ENCODE data around the gene PLAAT2. TPM values are rescaled to one million over a fixed set of nuclear protein-coding genes. Genes with fewer than 3 reads are reported as not detected.
A peak's percentile ranks its signal among the peaks of the same experiment; 100 is the strongest.

The PLAAT2 gene
- total RNA-seq, 1 experiment from 2014 or later = 0.52 TPM

GRCh38 chr11:63612181-63612580 lies 49.0 kb upstream of the PLAAT2 start:
- no peak overlapping the region for H2AFZ ChIP-seq (ENCODE audit: low read length)
- Mint-ChIP-seq H3K4me1 (peaks cover 42 to 49% of the 10 kb centered on the region in 2 experiments), H3K4me3 (peak overlapping the region in 1 of 2 experiments; percentile 84; a peak in 2 of 5 replicates), H3K36me3 (ENCODE audit: insufficient read depth in 1 of 3, low read depth in 3 of 3) (peaks cover 1 to 12% (median 3%) of the 10 kb centered on the region in 3 experiments; a peak in 4 of 7 replicates), H3K9me3 (no peaks in the 10 kb centered on the region), H3K27ac (no peak overlapping the region), H3K27me3 (ENCODE audit: low read depth) (no peaks in the 10 kb centered on the region)
- H3K56ac ChIP-seq (ENCODE audit: insufficient read length, low read depth, low read length) = no peak overlapping the region
- no peaks in the 10 kb centered on the region for H3K9me3 ChIP-seq (ENCODE audit: control insufficient read depth, low read depth, low read length)
- H2BK5ac ChIP-seq (ENCODE audit: insufficient read length, low read length) = no peak overlapping the region
- H3K79me2 ChIP-seq (ENCODE audit: insufficient read depth, low read length) = peaks cover 19% of the 10 kb centered on the region; the same call in 1 of the 2 replicates
- no peak overlapping the region for H3K4ac ChIP-seq (ENCODE audit: low read depth, low read length)
- H3K27ac ChIP-seq (ENCODE audit: insufficient read length, low read depth, low read length) = no peak overlapping the region
- H4K8ac ChIP-seq (replicated peaks; ENCODE audit: insufficient read length, low read depth, low read length) = no peak overlapping the region
- no peak overlapping the region for H3T11ph ChIP-seq (ENCODE audit: low read length)
- H3K23me2 ChIP-seq (ENCODE audit: insufficient read length, low read depth, low read length, poor library complexity, severe bottlenecking) = peaks cover 17% of the 10 kb centered on the region
- no peaks in the 10 kb centered on the region for H3K27me3 ChIP-seq (ENCODE audit: insufficient read depth, low read length)
- H2AK5ac ChIP-seq (ENCODE audit: insufficient read length, low read length) = no peak overlapping the region
- no peak overlapping the region for H2BK15ac ChIP-seq (ENCODE audit: low read depth, low read length)
- H3K9ac ChIP-seq (ENCODE audit: extremely low read depth, insufficient read length, low read length) = no peak overlapping the region
- no peak overlapping the region for H3K23ac ChIP-seq (ENCODE audit: insufficient read length, low read depth, low read length)
- H3K18ac ChIP-seq (ENCODE audit: insufficient read length, low read depth, low read length) = no peak overlapping the region
- H3K14ac ChIP-seq (ENCODE audit: insufficient read depth, low read length) = no peak overlapping the region
- no peak overlapping the region for H2BK20ac ChIP-seq (ENCODE audit: low read depth, low read length, poor library complexity, severe bottlenecking)
- DNase-seq = no peak
- H4K20me1 ChIP-seq (ENCODE audit: control insufficient read depth, insufficient read depth, insufficient read length) = no peaks in the 10 kb centered on the region
- no peaks in the 10 kb centered on the region for H3K79me1 ChIP-seq (ENCODE audit: insufficient read depth, low read depth, low read length, poor library complexity, severe bottlenecking)
- H4K5ac ChIP-seq (ENCODE audit: insufficient read length, low read depth, low read length) = no peak overlapping the region
- no peak overlapping the region for H2BK120ac ChIP-seq (ENCODE audit: low read depth, low read length, poor library complexity, severe bottlenecking)
- H3K4me2 ChIP-seq (ENCODE audit: insufficient read depth, insufficient read length, low read length) = no peak overlapping the region
- H2BK12ac ChIP-seq (ENCODE audit: insufficient read length, low read depth, low read length) = no peak overlapping the region
- no peak overlapping the region for H4K91ac ChIP-seq (ENCODE audit: insufficient read length, low read depth, low read length)
- H3K4me1 ChIP-seq (ENCODE audit: insufficient read depth, low read length) = peaks cover 8% of the 10 kb centered on the region; the same call in 1 of the 2 replicates
- no peak for TF ChIP-seq CTCF (conservative IDR thresholded peaks at IDR 0.05)
